Mucosa of descending colon (tissue), 3 donors: ENCODE measurements around the gene WDR19. TPM values are rescaled to one million over a fixed set of nuclear protein-coding genes. Genes with fewer than 3 reads are reported as not detected.

Source experiments
- ATAC-seq: fragments of 200-7000 bp; cut with Tn5 transposase; one replicate; pipeline ENCODE4 v1.9.1; 2020; ENCODE audit warnings: mild to moderate bottlenecking, moderate library complexity
- DNase-seq, 3 donors: peaks; one replicate each; pipeline ENCODE4 v3.0.0-alpha.2; 2020
- H3K36me3 ChIP-seq: fragments of 200-600 bp; one replicate; pipeline ENCODE4 v1.8.0; 2021; ENCODE audit warnings: low read depth, mild to moderate bottlenecking
- H3K4me1 ChIP-seq: fragments of 200-600 bp; one replicate; pipeline ENCODE4 v1.8.0; 2021; ENCODE audit warnings: low read depth, mild to moderate bottlenecking
- H3K4me3 ChIP-seq: fragments of 200-600 bp; one replicate; pipeline ENCODE4 v1.8.0; 2021; ENCODE audit warnings: mild to moderate bottlenecking
- H3K9me3 ChIP-seq: fragments of 200-600 bp; one replicate; pipeline ENCODE4 v1.8.0; 2021; ENCODE audit warnings: mild to moderate bottlenecking
- CTCF ChIP-seq: fragments of 200-600 bp; IDR thresholded peaks from one replicate; pipeline ENCODE4 v1.8.0; 2022; ENCODE audit warnings: antibody characterized with exemption, mild to moderate bottlenecking
- intact Hi-C, 2 donors: fragments of 100-400 bp; cut with DNase I in 1 of 2; cut with micrococcal nuclease in 1 of 2; formaldehyde crosslinking; loops; one replicate each; pipeline versions ENCODE4 v1.11.0 to v1.11.1; 2022; cut with DNase I, micrococcal nuclease
- total RNA-seq, 3 donors: library from RNA; stranded (reverse); fragmentation: NEBNext Ultra II Directional in 2 of 3; extraction: Animal tissue kit (Norgen Biotek cat#: 25700) in 2 of 3; gene quantifications; one replicate each; pipeline versions ENCODE4 v1.2.1 to v1.2.4, GENCODE V29; 2021 to 2023
- donor health status: DM: no; HTN: no; CAD: no; lungs with moderate emphysema.
- donor health status: DM: no; HTN: no; CAD: no.
- donor health status: DM: no; HTN: yes; CAD: no.

Gene WDR19
- total RNA-seq, 3 donors from 2014 or later, result 6.7 to 29.5 (median 12.0) TPM

GRCh38 chr4:39302901-39303300, 120.6 kb downstream of the WDR19 start:
- H3K4me3 ChIP-seq, result no peak overlapping the region
- intact Hi-C loops, result no loop called here
- no peak for TF ChIP-seq CTCF
- no peaks in the 10 kb centered on the region for H3K36me3 ChIP-seq
- ATAC-seq (no peak), DNase-seq (no peak)
- no peaks in the 10 kb centered on the region for H3K4me1 ChIP-seq
- no peaks in the 10 kb centered on the region for H3K9me3 ChIP-seq

- intact Hi-C loops, result no loop called here
- Histone ChIP-seq H3K36me3 (no peaks in the 10 kb centered on the region), H3K9me3 (no peaks in the 10 kb centered on the region), H3K4me1 (no peaks in the 10 kb centered on the region), H3K4me3 (no peak overlapping the region)
- DNase-seq (no peak), ATAC-seq (no peak)
- no peak for TF ChIP-seq CTCF
These were observed 121.5 kb downstream of the WDR19 start for GRCh38 chr4:39303871-39304270.

- ATAC-seq, result no peak
- H3K4me3 ChIP-seq, result no peak overlapping the region
- no peak for TF ChIP-seq CTCF
- H3K9me3 ChIP-seq, result no peaks in the 10 kb centered on the region
- H3K4me1 ChIP-seq, result no peaks in the 10 kb centered on the region
- intact Hi-C loops, result no loop called here
- no peak for DNase-seq
- H3K36me3 ChIP-seq, result no peaks in the 10 kb centered on the region
These were observed 122.3 kb downstream of the WDR19 start for GRCh38 chr4:39304651-39305050.

GRCh38 chr4:39305912-39306677, 123.8 kb downstream of the WDR19 start:
- intact Hi-C loops, result no loop called here
- TF ChIP-seq CTCF, result no peak
- Histone ChIP-seq H3K4me3 (no peak overlapping the region), H3K9me3 (no peaks in the 10 kb centered on the region), H3K4me1 (no peaks in the 10 kb centered on the region), H3K36me3 (no peaks in the 10 kb centered on the region)
- ATAC-seq (no peak), DNase-seq (no peak)

- Histone ChIP-seq H3K9me3 (no peaks in the 10 kb centered on the region), H3K4me1 (no peaks in the 10 kb centered on the region), H3K4me3 (no peak overlapping the region), H3K36me3 (no peaks in the 10 kb centered on the region)
- intact Hi-C loops, result no loop called here
- DNase-seq (no peak), ATAC-seq (no peak)
- no peak for TF ChIP-seq CTCF
These were observed 126.3 kb downstream of the WDR19 start for GRCh38 chr4:39308611-39309010.
